Large intestine (tissue), 3 donors: Measurements from ENCODE around the gene MIEF2. TPM values are rescaled to one million over a fixed set of nuclear protein-coding genes. Genes with fewer than 3 reads are reported as not detected.

Experiments
- DNase-seq, 2 donors: peaks; one replicate each; pipeline versions ENCODE4 v3.0.0 to v3.0.0-alpha.2; 2013
- H3K27ac ChIP-seq: one replicate; pipeline ENCODE4 v1.5.1; 2013; ENCODE audit warnings: low read length
- H3K27me3 ChIP-seq: 2 replicates; pipeline ENCODE4 v1.6.1; 2013; ENCODE audit warnings: low read length; ENCODE audit not compliant: control insufficient read depth, insufficient read depth
- H3K36me3 ChIP-seq: 2 replicates; pipeline ENCODE4 v1.6.1; 2013; ENCODE audit warnings: low read length; ENCODE audit not compliant: control insufficient read depth, insufficient read depth
- H3K4me1 ChIP-seq: one replicate; pipeline ENCODE4 v1.6.1; 2013; ENCODE audit warnings: low read length; ENCODE audit not compliant: control insufficient read depth, insufficient read depth
- H3K4me3 ChIP-seq: one replicate; pipeline ENCODE4 v1.5.1; 2013; ENCODE audit warnings: low read length
- H3K9me3 ChIP-seq: one replicate; pipeline ENCODE4 v1.6.1; 2013; ENCODE audit warnings: mild to moderate bottlenecking, low read depth, low read length, moderate library complexity; ENCODE audit not compliant: control insufficient read depth
- WGBS: methylation state at CpG from one replicate; pipeline ENCODE4 v1.1.5; 2013; ENCODE audit warnings: low lambda C conversion rate; ENCODE audit not compliant: insufficient coverage; 5-methylcytosine and 5-hydroxymethylcytosine counted together
- polyA plus RNA-seq: library from polyadenylated mRNA; unstranded; fragments of 120-200 nt; gene quantifications from one replicate; pipeline ENCODE4 v1.2.1, GENCODE V29; 2013

Gene MIEF2
- polyA plus RNA-seq, 1 donor = 10.7 TPM

DNA sequence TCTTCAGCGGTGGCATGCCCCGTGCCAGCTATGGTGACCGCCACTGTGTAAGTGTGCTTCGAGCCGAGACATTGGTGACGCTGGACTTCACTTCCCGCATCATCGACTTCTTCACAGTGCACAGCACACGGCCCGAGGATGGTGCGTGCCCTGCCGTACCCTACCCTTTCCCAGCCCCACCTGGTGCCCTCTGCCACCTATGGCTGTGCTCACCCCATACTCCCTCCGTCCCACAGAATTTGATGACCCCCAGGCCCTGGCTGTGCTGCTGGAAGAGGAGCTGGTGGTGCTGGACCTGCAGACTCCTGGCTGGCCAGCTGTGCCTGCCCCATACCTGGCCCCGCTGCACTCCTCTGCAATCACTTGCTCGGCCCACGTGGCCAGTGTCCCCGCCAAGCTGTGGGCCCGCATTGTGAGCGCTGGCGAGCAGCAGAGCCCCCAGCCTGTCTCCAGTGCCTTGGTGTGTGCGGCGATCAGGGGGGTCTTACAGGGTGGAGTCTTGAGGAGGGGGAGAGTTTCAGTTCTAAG, 25.5 kb upstream of the MIEF2 start:
- Histone ChIP-seq H3K36me3 (peaks cover 59% of the 10 kb centered on the region), H3K4me1 (no peaks in the 10 kb centered on the region), H3K27ac (no peak overlapping the region), H3K4me3 (no peak overlapping the region), H3K9me3 (no peaks in the 10 kb centered on the region), H3K27me3 (no peaks in the 10 kb centered on the region)
- WGBS = no CpG with 5 or more reads among the region's 22 CpGs
- DNase-seq = no peak

DNA sequence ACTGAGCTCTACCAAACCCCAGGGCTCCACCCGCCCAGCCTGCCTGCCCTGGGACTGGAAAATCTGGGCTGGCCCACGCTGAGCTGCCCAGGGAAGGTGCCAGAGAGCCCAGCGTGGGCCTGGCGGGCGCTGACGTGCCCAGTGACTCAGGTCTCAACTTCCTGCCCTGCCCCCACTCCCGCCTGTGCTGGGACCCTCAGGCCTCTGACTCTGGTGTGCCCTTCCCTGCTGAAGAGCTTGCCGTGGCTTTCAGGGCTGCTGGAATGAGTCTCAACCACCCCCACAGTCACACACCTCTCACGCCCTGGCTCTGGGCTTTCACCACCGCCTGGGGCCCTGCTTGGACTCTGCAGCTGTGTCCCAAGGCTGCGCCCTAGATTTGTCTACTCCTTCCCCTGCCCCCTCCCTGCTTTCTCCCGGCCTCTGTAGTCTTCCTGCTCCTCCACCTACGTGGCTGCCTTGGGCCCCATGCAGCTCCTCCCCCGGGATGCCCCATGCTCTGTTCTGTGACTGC, 24.7 kb upstream of the MIEF2 start:
- Histone ChIP-seq H3K27ac (no peak overlapping the region), H3K9me3 (no peaks in the 10 kb centered on the region), H3K36me3 (peaks cover 62% of the 10 kb centered on the region), H3K4me3 (no peak overlapping the region), H3K4me1 (no peaks in the 10 kb centered on the region), H3K27me3 (no peaks in the 10 kb centered on the region)
- no CpG with 5 or more reads among the region's 14 CpGs for WGBS
- DNase-seq = no peak

DNA sequence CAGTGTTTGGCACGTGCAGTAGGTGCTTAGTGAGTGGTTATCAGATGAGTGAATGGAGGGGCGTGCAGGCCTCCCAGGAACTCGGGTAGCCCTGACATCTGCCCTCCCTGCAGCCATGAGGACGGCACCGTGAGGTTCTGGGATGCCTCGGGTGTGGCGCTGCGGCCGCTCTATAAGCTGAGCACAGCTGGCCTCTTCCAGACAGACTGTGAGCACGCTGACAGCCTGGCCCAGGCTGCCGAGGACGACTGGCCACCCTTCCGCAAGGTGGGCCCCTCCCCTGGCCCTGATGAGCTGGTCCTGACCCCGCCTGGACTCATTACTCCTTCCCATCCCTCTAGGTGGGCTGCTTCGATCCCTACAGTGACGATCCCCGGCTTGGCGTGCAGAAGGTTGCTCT, 24.0 kb upstream of the MIEF2 start:
- peaks cover 69% of the 10 kb centered on the region for H3K36me3 ChIP-seq
- H3K4me3 ChIP-seq = no peak overlapping the region
- WGBS = no CpG with 5 or more reads among the region's 18 CpGs
- no peaks in the 10 kb centered on the region for H3K9me3 ChIP-seq
- H3K4me1 ChIP-seq = no peaks in the 10 kb centered on the region
- H3K27ac ChIP-seq = no peak overlapping the region
- H3K27me3 ChIP-seq = no peaks in the 10 kb centered on the region
- no peak for DNase-seq

DNA sequence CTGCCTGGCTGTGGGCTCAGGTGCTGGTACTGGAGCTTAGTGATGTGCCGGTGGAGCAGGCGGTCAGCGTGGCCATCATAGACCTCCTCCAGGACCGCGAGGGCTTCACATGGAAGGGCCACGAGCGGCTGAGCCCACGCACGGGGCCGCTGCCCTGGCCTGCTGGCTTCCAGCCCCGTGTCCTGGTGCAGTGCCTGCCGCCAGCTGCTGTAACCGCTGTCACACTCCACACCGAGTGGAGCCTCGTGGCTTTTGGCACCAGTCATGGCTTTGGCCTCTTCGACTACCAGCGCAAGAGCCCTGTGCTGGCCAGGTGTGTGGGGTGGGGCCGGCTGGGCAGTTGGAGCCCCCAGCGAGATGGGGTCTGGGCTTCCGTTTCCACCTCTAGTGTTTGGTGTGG, 23.0 kb upstream of the MIEF2 start:
- Histone ChIP-seq H3K9me3 (no peaks in the 10 kb centered on the region), H3K27me3 (no peaks in the 10 kb centered on the region), H3K36me3 (peaks cover 77% of the 10 kb centered on the region), H3K27ac (no peak overlapping the region), H3K4me1 (no peaks in the 10 kb centered on the region), H3K4me3 (no peak overlapping the region)
- WGBS = no CpG with 5 or more reads among the region's 20 CpGs
- DNase-seq = no peak

DNA sequence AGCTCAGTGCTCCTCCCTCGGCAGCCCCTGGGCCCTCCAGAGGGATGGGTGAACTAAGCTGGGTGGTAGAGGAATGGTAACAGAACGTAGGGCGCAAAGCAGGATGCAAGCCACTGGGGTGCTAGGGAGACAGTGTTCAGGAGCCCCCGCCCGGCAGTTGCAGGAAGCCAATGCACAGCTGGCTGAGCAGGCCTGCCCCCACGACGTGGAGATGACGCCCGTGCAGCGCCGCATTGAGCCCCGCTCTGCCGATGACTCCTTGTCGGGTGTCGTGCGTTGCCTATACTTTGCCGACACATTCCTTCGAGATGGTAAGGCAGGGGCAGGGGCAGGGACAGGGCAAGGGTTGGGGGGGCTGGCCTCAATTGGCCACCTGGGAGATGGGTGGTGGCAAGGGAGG, 22.2 kb upstream of the MIEF2 start:
- Histone ChIP-seq H3K4me3 (no peak overlapping the region), H3K27ac (no peak overlapping the region), H3K4me1 (no peaks in the 10 kb centered on the region), H3K36me3 (peaks cover 78% of the 10 kb centered on the region), H3K27me3 (no peaks in the 10 kb centered on the region), H3K9me3 (no peaks in the 10 kb centered on the region)
- WGBS = no CpG with 5 or more reads among the region's 18 CpGs
- DNase-seq = no peak

DNA sequence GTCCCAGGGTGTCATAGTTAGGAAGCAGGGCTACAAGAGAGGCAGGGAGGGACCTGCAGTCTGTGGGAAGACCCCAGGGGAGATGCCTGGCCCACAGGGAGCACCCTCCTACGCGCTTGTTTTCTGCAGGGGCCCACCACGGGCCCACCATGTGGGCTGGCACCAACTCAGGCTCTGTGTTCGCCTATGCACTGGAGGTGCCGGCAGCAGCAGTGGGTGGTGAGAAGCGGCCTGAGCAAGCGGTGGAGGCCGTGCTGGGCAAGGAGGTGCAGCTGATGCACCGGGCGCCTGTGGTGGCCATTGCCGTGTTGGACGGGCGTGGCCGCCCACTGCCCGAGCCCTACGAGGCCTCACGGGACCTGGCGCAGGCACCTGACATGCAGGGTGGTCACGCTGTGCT, 20.0 kb upstream of the MIEF2 start:
- H3K36me3 ChIP-seq = peaks cover 74% of the 10 kb centered on the region
- no peaks in the 10 kb centered on the region for H3K4me1 ChIP-seq
- no peak overlapping the region for H3K27ac ChIP-seq
- no peak overlapping the region for H3K4me3 ChIP-seq
- H3K27me3 ChIP-seq = no peaks in the 10 kb centered on the region
- peaks cover 2% of the 10 kb centered on the region for H3K9me3 ChIP-seq
- no CpG with 5 or more reads among the region's 19 CpGs for WGBS
- no peak for DNase-seq

DNA sequence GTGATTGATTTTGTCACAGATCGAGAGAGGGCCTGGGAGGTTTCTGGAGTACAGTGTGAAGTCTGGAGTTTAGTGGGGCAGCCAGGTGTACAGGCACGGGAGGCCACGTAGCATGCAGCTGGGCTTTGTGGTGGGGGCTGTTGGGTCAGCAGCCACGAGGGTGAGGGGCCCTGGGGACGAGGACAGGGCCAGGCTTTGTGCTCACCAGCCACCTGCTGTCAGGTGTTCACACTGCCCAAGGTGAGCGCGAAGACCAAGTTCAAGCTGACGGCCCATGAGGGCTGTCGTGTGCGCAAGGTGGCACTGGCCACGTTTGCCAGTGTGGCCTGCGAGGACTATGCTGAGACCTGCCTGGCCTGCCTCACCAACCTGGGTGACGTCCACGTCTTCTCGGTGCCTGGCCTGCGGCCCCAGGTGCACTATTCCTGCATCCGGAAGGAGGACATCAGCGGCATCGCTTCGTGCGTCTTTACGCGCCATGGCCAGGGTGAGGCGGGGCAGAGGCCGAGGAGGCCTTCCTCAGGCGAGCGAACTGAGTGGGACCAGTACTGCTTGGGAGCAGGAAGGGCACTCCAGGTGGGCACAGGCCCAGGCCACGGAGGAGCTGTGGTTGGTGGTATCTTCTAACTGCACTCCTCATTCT, 19.1 kb upstream of the MIEF2 start:
- Histone ChIP-seq H3K27me3 (no peaks in the 10 kb centered on the region), H3K4me3 (no peak overlapping the region), H3K4me1 (peaks cover 3% of the 10 kb centered on the region), H3K9me3 (peaks cover 2% of the 10 kb centered on the region), H3K36me3 (peaks cover 74% of the 10 kb centered on the region), H3K27ac (no peak overlapping the region)
- no peak for DNase-seq
- WGBS = no CpG with 5 or more reads among the region's 28 CpGs

DNA sequence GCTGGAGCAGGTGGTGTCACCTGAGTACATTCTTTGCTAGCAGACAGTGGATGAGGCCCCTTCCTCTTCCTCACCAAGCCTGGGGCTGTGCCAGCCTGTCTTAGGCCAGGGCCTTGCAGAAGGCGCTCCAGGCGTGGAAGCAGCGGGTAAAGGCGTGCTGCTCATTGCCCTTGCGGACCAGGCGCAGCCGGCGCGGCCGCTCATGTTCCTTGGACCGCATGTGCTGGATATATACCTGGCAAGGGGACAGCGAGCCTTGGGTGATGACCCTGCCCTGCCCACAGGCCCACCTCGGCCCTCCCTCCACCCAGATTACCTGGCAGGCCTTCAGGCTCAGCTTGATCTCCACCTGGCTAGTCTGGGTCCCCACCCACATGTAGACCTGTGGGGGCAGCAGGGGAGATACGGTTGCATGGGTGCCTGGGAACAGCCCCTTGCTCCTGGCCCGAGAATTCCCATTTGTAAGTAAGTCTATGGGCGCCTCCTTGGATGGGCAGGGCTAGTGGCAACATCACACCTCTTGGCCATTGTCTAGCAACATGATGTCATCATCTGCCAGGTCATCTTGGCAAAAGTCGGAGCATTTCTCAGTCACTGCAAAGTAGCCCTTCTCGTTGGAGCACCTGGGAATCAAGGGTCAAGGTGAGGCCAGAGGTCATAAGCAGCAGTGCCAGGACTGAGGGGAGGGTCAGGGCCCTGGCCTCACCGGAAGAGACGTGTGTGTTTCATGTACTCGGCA, 15.3 kb upstream of the MIEF2 start:
- peaks cover 69% of the 10 kb centered on the region for H3K36me3 ChIP-seq
- H3K4me1 ChIP-seq = peaks cover 8% of the 10 kb centered on the region
- no peak overlapping the region for H3K27ac ChIP-seq
- no peak for DNase-seq
- no peaks in the 10 kb centered on the region for H3K27me3 ChIP-seq
- no peak overlapping the region for H3K4me3 ChIP-seq
- no CpG with 5 or more reads among the region's 21 CpGs for WGBS
- peaks cover 2% of the 10 kb centered on the region for H3K9me3 ChIP-seq

DNA sequence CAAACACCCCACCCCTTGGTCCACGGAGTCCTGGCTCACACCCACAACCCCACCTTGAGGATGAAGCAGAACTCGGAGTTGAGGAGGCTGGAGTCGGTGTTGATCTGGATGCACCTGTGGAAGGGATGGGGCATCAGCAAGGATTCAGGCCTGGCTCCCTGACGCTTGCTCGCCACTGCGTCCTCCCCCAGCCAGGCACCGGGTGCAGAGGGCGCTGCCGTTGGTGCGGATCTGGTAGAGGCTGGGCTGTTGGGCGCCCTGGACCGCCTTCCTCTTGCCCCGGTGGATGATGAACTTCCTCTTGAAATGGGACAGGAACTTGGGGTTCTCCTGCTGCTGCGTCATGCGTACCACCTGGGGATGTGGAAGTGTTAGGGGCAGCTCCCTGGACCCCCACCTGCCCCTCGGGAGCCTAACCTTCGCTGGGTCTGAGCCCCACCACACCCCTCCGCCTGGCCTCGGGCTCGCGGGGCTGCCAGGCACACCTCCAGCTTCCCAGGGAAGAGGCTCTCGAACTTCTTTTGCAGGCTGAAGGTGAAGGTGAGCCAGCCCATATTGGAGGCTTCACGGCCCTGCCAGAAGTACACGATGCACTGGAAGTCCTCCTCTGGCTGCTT, 14.2 kb upstream of the MIEF2 start:
- no peak for DNase-seq
- Histone ChIP-seq H3K27ac (no peak overlapping the region), H3K9me3 (peaks cover 2% of the 10 kb centered on the region), H3K36me3 (peaks cover 73% of the 10 kb centered on the region), H3K27me3 (no peaks in the 10 kb centered on the region), H3K4me1 (peaks cover 8% of the 10 kb centered on the region), H3K4me3 (no peak overlapping the region)
- no CpG with 5 or more reads among the region's 24 CpGs for WGBS

DNA sequence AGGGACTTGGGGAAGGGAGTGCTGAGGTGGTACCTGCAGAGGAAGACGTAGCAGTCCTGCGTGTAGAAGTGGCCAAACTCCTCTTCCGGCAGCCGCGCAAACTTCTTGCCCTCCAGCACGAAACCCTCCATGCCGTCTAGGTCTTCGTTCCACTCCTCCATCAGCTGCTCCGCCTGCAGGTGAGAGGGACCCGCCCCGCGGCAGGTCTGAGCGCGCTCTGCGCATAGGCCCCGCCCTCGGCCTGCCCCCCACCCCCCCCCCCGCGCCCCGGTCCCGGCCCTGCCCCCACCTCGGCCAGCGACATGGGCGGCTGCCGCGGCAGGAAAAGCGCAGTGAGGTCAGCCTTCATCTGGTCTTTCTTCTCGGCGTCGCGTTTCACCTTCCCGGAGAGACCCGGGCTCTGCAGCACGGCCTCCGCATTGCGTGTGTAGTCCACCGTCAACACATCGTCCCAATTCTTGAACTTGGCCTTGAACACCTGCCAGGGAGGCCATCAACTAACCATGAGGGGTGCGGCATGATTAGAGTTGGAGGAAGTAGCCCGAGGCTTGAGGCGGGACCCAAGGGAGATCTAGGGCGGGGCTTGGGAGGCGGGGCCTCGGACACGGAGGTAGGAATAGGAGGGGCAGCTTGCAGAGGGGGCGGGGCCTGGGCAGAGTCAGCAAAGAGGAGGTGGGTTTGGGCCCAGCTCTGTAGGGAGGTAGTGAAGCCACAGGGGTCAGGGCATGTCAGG, 13.4 kb upstream of the MIEF2 start:
- Histone ChIP-seq H3K9me3 (peaks cover 2% of the 10 kb centered on the region), H3K4me3 (peak overlapping the region; percentile 21), H3K36me3 (peaks cover 73% of the 10 kb centered on the region), H3K4me1 (peaks cover 8% of the 10 kb centered on the region), H3K27ac (peak overlapping the region; percentile 72), H3K27me3 (no peaks in the 10 kb centered on the region)
- whole genome bisulfite sequencing = no CpG with 5 or more reads among the region's 46 CpGs
- DNase-seq = peak; percentile 88 to 92
